Right cardiac atrium (tissue), 5 donors: ENCODE measurements around the gene LDB2. TPM values are rescaled to one million over a fixed set of nuclear protein-coding genes. Genes with fewer than 3 reads are reported as not detected.

Experiments used
- ATAC-seq, 2 donors: fragments of 200-7000 bp; cut with Tn5 transposase; one replicate each; pipeline versions ENCODE4 v1.8.0 to v1.9.1; 2020; ENCODE audit warnings: moderate library complexity in 2 of 2, mild to moderate bottlenecking in 1 of 2
- DNase-seq, 3 donors: peaks; one replicate each; pipeline ENCODE4 v3.0.0-alpha.2; 2020
- H3K27ac ChIP-seq: one replicate; pipeline ENCODE4 v1.5.1; 2013; ENCODE audit warnings: mild to moderate bottlenecking, low read length, control low read depth, moderate library complexity
- H3K27me3 ChIP-seq: one replicate; pipeline ENCODE4 v1.6.1; 2013; ENCODE audit not compliant: control insufficient read depth, insufficient read depth
- H3K4me1 ChIP-seq: one replicate; pipeline ENCODE4 v1.6.1; 2013; ENCODE audit warnings: low read length; ENCODE audit not compliant: control insufficient read depth, insufficient read depth
- H3K4me3 ChIP-seq: one replicate; pipeline ENCODE4 v1.5.1; 2013; ENCODE audit warnings: low read length, control low read depth
- H3K9me3 ChIP-seq: one replicate; pipeline ENCODE4 v1.6.1; 2013; ENCODE audit warnings: low read length; ENCODE audit not compliant: control insufficient read depth
- WGBS: extraction: QIAGEN DNeasy Blood & Tissue Kit; methylation state at CpG from one replicate; pipeline ENCODE4 v1.1.7; 2013; 5-methylcytosine and 5-hydroxymethylcytosine counted together
- intact Hi-C, 4 donors: fragments of 100-400 bp; cut with DNase I; formaldehyde crosslinking; loops; one replicate each; pipeline versions ENCODE4 v1.11.0 to v1.14.0; 2022 to 2023
- polyA plus RNA-seq: library from polyadenylated mRNA; stranded (reverse); fragments of 200-250 nt; gene quantifications from one replicate; pipeline ENCODE4 v1.2.3, GENCODE V29; 2013
- total RNA-seq, 4 donors: library from RNA; stranded (reverse); fragmentation: NEBNext Ultra II Directional; extraction: Animal tissue kit (Norgen Biotek cat#: 25700); gene quantifications; one replicate each; pipeline ENCODE4 v1.2.1, GENCODE V29; 2021
- donor health status: healthy with polysubstance abuse.
- donor health status: DM: no; HTN: yes; CAD: no.
- donor health status: DM: no; HTN: no; CAD: no.
- donor health status: DM: no; HTN: yes; CAD: no; lungs with severe emphysema.
- donor health status: DM: yes; HTN: yes; CAD: no.

The LDB2 gene
- total and polyA plus RNA-seq, 5 donors = 41.0 to 70.6 (median 46.8) TPM

- Histone ChIP-seq H3K27me3 (no peaks in the 10 kb centered on the region), H3K4me3 (no peak overlapping the region), H3K9me3 (no peaks in the 10 kb centered on the region), H3K4me1 (no peaks in the 10 kb centered on the region), H3K27ac (no peak overlapping the region)
- no peak for DNase-seq
- intact Hi-C loops = no loop called here
- WGBS = 13% methylated on average over 1 of the region's 1 CpG
- no peak for ATAC-seq
These were observed 275.6 kb downstream of the LDB2 start for GRCh38 chr4:16622826-16623225.

- ATAC-seq (peak in 1 of 2 donors; percentile 34), DNase-seq (no peak)
- WGBS = 56% methylated on average over 5 of the region's 5 CpGs
- Histone ChIP-seq H3K4me3 (peak overlapping the region; percentile 25), H3K27ac (no peak overlapping the region), H3K4me1 (no peaks in the 10 kb centered on the region), H3K27me3 (no peaks in the 10 kb centered on the region), H3K9me3 (no peaks in the 10 kb centered on the region)
- intact Hi-C loops = no loop called here
These were observed 281.0 kb downstream of the LDB2 start for GRCh38 chr4:16617435-16617834.

GRCh38 chr4:16617011-16617410, 281.4 kb downstream of the LDB2 start:
- no peaks in the 10 kb centered on the region for H3K27me3 ChIP-seq
- no peaks in the 10 kb centered on the region for H3K9me3 ChIP-seq
- ATAC-seq (no peak), DNase-seq (no peak)
- H3K27ac ChIP-seq = no peak overlapping the region
- intact Hi-C loops = no loop called here
- no peak overlapping the region for H3K4me3 ChIP-seq
- WGBS = 42% methylated on average over 6 of the region's 6 CpGs
- H3K4me1 ChIP-seq = no peaks in the 10 kb centered on the region

GRCh38 chr4:16609170-16609758, 289.2 kb downstream of the LDB2 start:
- no peak overlapping the region for H3K4me3 ChIP-seq
- intact Hi-C loops = no loop called here
- no peak overlapping the region for H3K27ac ChIP-seq
- DNase-seq (peak in 1 of 3 donors; percentile 33), ATAC-seq (peak in 1 of 2 donors; percentile 14)
- 81% methylated on average over 10 of the region's 10 CpGs for WGBS
- peaks cover 3% of the 10 kb centered on the region for H3K4me1 ChIP-seq
- H3K27me3 ChIP-seq = no peaks in the 10 kb centered on the region
- H3K9me3 ChIP-seq = no peaks in the 10 kb centered on the region

- Histone ChIP-seq H3K9me3 (no peaks in the 10 kb centered on the region), H3K27me3 (no peaks in the 10 kb centered on the region), H3K27ac (peak overlapping the region; percentile 43), H3K4me3 (no peak overlapping the region), H3K4me1 (peaks cover 3% of the 10 kb centered on the region)
- ATAC-seq (peak; percentile 21 to 24), DNase-seq (peak in 1 of 3 donors; percentile 27)
- 85% methylated on average over 16 of the region's 16 CpGs for WGBS
- intact Hi-C loops = no loop called here
These were observed 289.8 kb downstream of the LDB2 start for GRCh38 chr4:16608611-16609125.

- intact Hi-C loops = no loop called here
- 49% methylated on average over 5 of the region's 5 CpGs for WGBS
- H3K27me3 ChIP-seq = no peaks in the 10 kb centered on the region
- H3K27ac ChIP-seq = peak overlapping the region; percentile 43
- H3K9me3 ChIP-seq = no peaks in the 10 kb centered on the region
- ATAC-seq (peak; percentile 53 to 68), DNase-seq (peak in 1 of 3 donors; percentile 56)
- no peak overlapping the region for H3K4me3 ChIP-seq
- peaks cover 3% of the 10 kb centered on the region for H3K4me1 ChIP-seq
These were observed 290.3 kb downstream of the LDB2 start for GRCh38 chr4:16608123-16608522.

GRCh38 chr4:16607241-16608066, 291.0 kb downstream of the LDB2 start:
- Histone ChIP-seq H3K4me3 (no peak overlapping the region), H3K27me3 (no peaks in the 10 kb centered on the region), H3K4me1 (peaks cover 4% of the 10 kb centered on the region), H3K27ac (no peak overlapping the region), H3K9me3 (no peaks in the 10 kb centered on the region)
- 74% methylated on average over 7 of the region's 7 CpGs for WGBS
- DNase-seq (no peak), ATAC-seq (no peak)
- intact Hi-C loops = no loop called here

GRCh38 chr4:16606691-16607090, 291.8 kb downstream of the LDB2 start:
- ATAC-seq = no peak
- WGBS = 72% methylated on average over 2 of the region's 2 CpGs
- Histone ChIP-seq H3K4me1 (peaks cover 4% of the 10 kb centered on the region), H3K27ac (no peak overlapping the region), H3K4me3 (no peak overlapping the region), H3K27me3 (no peaks in the 10 kb centered on the region), H3K9me3 (no peaks in the 10 kb centered on the region)
- DNase-seq = no peak
- intact Hi-C loops = no loop called here

GRCh38 chr4:16603178-16603577, 295.3 kb downstream of the LDB2 start:
- H3K4me1 ChIP-seq = peaks cover 1% of the 10 kb centered on the region
- DNase-seq (peak in 1 of 3 donors; percentile 17), ATAC-seq (no peak)
- intact Hi-C loops = no loop called here
- no peak overlapping the region for H3K27ac ChIP-seq
- no peak overlapping the region for H3K4me3 ChIP-seq
- WGBS = 77% methylated on average over 4 of the region's 4 CpGs
- H3K27me3 ChIP-seq = no peaks in the 10 kb centered on the region
- no peaks in the 10 kb centered on the region for H3K9me3 ChIP-seq

- Histone ChIP-seq H3K9me3 (no peaks in the 10 kb centered on the region), H3K4me1 (peaks cover 3% of the 10 kb centered on the region), H3K27me3 (no peaks in the 10 kb centered on the region), H3K4me3 (no peak overlapping the region), H3K27ac (no peak overlapping the region)
- 51% methylated on average over 7 of the region's 7 CpGs for WGBS
- intact Hi-C loops = no loop called here
- ATAC-seq = peak in 1 of 2 donors; percentile 57
- DNase-seq = no peak
These were observed 299.7 kb downstream of the LDB2 start for GRCh38 chr4:16598597-16599206.
